GM08714 (cell line): ENCODE results near the gene EED.
"Not testable (repeated sequence)": the region's sequence is repeated elsewhere in the genome, so short reads cannot be mapped to it uniquely, and the experiment has no call there.

Experiments
- H3K4me3 ChIP-seq: fragments of 200-500 bp; sonication (Bioruptor generic); 2 replicates; pipeline ENCODE4 v1.5.1; 2014; ENCODE audit warnings: mild to moderate bottlenecking, low read length, inconsistent platforms
- ZNF274 ChIP-seq: IDR thresholded peaks from 2 replicates; pipeline ENCODE4 v1.6.1; 2012; ENCODE audit warnings: mild to moderate bottlenecking, low read depth, low read length

The EED gene

DNA sequence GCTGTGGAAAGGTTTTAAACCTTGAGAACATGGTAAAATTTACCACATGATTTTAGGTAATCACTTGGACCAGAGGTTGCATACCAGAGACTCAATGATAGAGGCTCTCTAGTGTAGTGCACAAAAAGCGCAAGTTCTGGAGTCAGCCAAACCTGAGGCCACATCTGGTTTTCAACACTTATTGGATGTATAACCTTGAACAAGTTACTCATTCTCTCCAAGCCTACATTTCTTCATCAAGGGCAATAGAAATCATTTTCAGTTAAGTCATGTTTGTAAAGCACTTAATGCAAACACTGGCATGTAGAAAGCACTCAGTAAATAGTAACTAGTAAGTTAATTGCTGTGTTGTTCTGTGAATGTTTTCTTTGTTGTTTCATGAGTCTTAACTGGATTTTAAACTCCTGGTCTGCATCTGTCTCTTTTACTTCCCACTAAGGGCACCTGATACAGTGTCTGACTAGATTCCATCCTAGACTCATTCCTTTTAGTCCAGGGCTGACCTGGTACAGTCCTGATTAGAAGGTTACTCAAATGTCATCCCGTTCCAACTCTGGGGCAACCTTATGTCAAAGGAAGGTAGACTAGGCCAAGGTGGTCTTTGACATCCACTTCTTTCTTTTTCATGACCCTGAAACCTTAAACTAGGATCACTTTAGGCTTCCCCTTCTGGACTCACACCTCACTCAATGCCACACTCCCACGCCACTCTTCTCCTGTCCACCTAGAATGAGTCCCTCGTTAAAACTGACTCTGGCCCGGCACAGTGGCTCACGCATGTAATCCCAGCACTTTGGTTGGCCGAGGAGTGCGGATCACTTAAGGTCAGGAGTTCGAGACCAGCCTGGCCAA lies 34.5 kb upstream of the EED start:
- TF ChIP-seq ZNF274 = no peak

DNA sequence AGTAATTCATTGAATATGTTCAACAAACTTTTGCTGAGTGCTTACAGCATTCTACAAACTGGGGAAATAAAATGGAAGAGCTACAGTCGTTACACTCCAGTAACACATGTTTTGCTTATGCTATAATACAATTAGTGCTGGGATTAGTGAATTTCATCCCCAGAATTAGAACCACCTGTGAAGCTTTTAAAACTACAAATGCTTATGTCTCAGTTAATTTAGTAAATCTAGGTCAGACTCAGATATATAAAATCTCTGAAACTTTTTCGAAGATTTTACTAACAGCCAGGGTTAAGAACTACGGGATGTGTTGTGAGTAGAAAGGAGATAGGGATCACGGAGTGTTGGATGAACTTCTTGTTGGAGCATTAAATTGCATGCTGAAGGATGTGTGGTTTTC lies 33.7 kb upstream of the EED start:
- no peak for TF ChIP-seq ZNF274
- H3K4me3 ChIP-seq = no peak overlapping the region

More for the DNA sequence above, 34.5 kb upstream of the EED start:
- H3K4me3 ChIP-seq = no peak overlapping the region

DNA sequence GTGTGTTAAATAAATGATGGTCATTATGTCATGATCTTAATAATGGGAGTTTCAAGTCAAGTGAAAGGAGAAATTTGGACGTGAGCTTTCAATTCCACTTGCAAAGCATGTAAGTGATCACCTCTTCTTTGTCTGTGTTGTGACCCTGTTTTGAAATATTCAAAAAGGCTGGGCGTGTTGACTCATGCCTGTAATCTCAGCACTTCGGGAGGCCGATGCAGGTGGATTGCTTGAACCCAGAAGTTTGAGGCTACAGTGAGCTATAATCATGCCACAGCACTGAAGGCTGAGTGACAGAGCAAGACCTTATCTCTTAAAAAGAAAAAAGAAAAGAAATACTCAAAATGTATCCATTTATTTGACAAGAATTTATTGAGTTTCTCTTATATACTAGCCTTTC lies 32.9 kb upstream of the EED start:
- no peak for TF ChIP-seq ZNF274
- no peak overlapping the region for H3K4me3 ChIP-seq

DNA sequence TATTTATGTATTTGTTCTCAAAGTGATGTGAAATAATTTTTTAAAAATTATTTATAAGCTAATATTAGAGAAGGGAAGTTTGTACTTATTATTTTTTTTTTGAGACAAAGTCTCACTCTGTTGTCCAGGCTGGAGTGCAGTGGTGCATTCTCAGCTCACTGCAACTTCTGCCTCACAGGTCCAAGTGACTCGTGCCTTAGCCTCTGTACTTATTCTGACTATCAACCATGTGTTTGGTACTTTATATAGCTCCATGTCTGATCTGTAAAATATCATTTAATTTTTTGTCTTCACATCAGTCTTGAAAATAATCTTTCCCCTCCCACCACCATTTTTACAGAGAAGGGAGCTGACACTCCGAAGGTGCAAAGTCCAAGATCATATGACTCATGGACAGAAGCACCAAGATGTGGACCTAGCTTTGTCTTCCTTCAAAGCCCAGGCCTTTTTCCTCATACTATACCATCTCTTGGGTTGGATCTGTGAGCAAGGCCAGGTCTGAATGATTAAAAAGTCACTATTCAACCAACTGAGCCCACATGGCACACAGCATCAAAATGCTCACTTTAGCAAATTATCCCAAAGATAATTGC lies 32.4 kb upstream of the EED start:
- no peak overlapping the region for H3K4me3 ChIP-seq
- no peak for TF ChIP-seq ZNF274

DNA sequence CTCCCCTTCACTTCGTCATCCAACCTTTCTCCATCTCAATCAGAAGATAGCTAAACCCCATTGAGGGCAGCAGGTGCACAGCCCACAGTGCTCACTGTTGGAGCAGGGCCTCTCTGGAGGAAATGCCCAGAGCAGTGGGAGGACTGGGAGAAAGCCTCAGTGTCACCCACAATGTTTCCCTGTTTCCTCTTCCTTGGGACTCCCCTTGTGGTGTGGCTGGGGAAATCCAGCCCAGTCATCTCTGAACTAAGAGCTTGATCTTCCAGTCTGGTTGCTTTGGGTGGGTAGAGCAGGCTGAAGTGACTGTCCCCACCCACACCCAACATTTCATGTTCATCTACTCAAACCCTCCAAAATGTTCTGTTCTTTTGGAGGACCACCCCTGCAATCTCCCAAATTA lies 29.8 kb upstream of the EED start:
- TF ChIP-seq ZNF274 = no peak
- H3K4me3 ChIP-seq = no peak overlapping the region

DNA sequence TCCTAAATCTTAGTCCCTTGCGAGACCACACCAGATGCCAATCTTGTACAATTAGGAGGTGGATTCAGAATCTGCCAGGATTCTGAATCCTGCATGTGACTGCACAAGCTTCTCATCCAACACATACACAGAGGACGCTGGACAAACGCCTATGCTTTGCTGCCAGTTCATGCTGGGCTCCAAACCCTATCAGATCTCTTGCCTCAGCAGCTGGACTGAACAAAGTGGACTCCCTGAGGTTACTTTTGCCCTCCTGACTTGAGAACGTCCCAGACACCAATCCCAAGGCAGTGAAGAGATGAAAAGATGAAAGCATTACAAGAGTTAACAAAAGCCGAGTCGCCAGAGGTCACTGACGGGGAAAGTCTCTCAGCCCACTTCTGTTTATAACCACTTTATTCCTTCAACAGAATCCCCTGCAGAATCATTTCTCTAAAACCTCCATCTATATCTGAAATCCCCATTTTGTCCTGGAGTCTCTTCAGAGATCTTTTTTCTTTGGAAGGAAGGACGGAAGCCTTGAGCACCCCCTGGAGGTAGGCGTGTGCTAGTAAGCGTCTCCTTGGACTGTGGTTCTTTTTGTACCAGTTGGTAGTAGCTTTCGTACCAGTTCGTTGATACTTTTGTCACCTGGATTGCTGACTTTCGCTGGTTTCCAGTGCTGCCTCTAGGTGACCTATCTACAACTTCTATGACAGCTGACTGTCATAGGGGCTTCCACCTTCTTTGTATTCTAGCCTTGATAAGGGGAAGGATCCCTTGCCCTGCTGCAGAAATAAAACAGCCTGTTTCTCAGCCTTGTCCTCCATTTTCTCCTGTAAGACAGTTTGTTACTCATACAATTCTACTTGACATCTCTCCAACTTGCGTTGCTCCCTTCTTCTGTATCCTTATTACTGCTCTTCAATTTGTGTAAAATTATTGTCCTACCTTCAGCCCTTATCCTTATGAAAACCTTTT lies 26.1 kb upstream of the EED start:
- no peak for TF ChIP-seq ZNF274
- H3K4me3 ChIP-seq = no peak overlapping the region; the same call in 1 of the 2 replicates

DNA sequence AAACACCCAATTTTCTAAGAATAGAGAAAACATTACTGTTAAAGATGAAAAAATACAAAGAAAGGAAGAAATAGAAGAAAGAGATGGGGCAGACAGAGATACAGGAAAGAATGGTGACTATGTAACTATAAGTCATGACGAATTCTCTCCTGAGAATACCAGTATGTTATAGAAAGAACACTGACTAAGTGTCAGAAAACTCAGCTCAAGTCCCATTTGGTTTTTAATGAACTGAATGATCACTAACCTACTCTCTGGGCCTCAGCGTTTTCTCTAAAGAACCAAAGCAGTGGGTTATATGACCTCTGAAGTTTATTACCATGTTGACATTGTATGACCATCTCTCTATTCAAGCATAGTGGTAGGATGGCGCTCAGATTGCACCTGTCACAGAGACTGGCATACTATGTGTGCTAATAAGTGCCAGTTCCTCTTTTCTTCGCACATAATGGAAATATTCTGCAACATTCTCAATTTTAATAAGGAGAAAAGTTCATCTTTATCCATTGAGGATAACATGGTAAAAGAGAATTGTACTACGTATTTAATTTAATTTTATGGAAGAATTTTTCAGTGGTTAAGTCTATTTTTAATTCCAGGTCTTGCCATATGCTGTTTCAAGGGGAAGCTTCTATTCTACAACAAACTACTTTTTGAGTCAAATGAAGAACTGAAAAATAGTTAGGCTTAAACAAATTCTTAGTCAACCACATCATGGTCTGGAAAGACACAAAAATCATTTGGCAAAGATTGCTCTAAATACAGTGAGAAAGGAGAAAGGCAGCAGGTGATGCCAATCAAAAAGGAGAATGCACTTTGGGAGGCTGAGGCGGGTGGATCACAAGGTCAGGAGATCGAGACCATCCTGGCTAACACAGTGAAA lies 25.0 kb upstream of the EED start:
- peak overlapping the region; percentile 23; the same call in 1 of the 2 replicates for H3K4me3 ChIP-seq
- TF ChIP-seq ZNF274 = no peak

DNA sequence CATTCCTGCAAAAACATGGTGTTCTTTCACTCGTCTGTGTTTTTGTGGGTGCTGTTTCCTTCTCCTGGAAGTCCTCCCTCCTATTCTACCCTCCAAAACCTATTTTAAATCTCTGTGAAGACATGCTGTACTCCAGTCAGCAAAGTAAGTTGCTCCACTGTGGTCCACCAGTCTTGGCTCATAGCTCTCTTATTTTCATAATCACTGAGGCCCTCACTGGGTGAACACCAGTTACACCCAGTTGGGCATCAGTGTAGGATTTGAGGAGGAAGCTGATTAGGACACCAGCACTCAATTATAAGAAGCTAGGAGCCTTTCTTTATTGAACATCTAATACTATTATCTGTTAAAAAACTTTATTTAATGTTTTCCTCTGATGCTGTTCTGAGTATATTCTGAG lies 23.9 kb upstream of the EED start:
- no peak for TF ChIP-seq ZNF274
- no peak overlapping the region for H3K4me3 ChIP-seq

DNA sequence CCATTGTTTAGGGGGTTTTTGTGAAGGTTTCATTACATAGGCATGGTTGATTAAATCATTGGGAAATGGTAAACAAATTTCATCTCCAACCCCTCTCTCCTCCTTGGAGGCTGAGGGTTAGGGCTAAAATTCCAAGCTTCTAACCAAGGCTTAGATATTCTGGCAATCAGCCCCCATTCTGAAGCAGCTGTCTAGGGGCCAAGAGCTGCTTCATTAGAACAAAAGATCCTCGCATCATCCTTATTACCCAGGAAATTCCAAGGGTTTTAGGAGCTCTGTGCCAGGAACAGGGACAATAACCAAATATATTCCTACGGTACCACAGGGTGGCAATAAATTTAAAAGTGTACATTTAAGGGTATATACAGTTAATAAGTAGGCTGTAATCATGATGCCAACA lies 22.5 kb upstream of the EED start:
- no peak for TF ChIP-seq ZNF274
- H3K4me3 ChIP-seq = no peak overlapping the region

DNA sequence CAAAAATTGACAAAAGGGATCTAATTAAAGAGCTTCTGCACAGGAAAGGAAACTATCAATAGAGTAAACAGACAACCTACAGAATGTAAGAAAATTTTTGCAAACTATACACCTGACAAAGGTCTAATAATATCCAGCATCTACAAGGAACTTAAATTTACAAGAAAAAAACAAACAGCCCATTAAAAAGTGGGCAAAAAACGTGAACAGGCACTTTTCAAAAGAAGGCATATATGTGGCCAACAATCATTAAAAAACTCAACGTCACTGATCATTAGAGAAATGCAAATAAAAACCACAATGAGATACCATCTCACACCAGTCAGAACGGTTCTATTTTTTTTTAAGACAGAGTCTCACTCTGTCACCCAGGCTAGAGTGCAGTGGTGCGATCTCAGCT lies 20.0 kb upstream of the EED start:
- H3K4me3 ChIP-seq = not testable (repeated sequence)

DNA sequence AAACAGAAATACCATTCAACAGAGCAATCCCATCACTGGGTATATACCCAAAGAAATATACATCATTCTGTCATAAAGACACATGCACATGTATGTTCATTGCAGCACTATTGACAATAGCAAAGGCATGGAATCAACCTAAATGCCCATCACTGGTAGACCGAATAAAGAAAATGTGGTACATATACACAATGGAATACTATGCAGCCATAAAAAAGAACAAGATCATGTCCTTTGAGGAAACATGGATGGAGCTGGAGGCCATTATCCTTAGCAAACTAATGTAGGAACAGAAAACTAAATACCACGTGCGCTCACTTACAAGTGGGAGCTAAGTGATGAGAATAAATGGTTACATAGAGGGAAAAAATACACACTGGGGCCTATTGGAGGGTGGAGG lies 19.2 kb upstream of the EED start:
- not testable (repeated sequence) for H3K4me3 ChIP-seq

DNA sequence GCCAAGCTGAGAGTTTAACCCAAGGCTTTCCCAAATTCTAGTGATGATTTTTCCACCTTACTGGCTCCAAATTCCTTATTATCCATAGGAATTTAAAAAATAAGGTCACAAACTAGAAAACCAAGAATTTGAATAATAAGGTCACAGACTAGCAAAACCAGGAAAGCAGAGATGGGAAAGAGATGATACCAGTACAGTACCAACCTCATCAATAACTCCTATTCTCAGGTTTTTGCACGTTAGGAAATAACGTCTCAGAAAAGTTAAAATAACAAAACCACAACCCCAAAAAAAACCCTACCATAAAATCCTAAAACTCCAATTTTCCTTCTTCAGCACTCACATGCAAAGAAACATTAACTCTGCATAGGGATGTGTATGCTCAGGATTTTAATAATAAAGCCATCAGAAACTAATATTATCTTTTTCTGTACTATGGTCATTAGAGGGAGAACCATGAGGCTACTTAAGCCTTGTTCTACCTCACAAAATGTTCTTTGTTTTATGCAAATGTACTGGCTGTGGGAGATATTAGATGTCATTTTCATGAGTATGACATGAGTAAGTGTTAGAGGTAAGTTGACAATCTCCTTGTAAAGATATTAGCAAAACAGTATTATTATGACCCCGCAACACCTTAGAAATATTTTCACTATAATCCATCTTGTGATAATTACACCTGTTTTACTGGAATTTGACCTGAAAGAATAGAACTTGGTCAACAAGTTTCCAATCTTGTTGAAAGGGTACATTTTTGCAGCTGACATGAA lies 16.1 kb upstream of the EED start:
- TF ChIP-seq ZNF274 = no peak
- H3K4me3 ChIP-seq = no peak overlapping the region

DNA sequence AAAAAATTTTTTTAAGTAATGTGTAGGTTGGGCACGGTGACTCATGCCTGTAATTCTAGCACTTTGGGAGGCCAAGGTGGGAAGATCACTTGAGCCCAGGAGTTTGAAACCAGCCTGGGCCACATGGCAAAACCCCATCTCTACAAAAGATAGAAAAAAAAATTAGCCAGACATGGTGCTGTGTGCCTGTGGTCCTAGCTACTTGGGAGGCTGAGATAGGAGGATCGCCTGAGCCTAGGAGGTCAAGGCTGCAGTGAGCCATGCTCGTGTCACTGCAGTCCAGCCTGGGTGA lies 15.6 kb upstream of the EED start:
- not testable (repeated sequence) for H3K4me3 ChIP-seq
